HCT116 (cell line): ENCODE measurements around the gene FITM1.

Experiments used
- ATF3 ChIP-seq: IDR thresholded peaks from 2 replicates; pipeline ENCODE4 v1.6.1; 2012
- CTCF ChIP-seq, 3 experiments: fragments of 200-600 bp in 1 of 3; sonication (generic) in 1 of 3; IDR thresholded peaks in 2 of 3; conservative IDR thresholded peaks in 1 of 3; 2 replicates each; pipeline ENCODE4 v1.5.1; 2012 to 2017; ENCODE audit warnings: low read depth in 2 of 3, low read length in 2 of 3, antibody characterized with exemption in 1 of 3, borderline replicate concordance in 1 of 3, control low read depth in 1 of 3, mild to moderate bottlenecking in 1 of 3, mixed read lengths in 1 of 3, mixed run types in 1 of 3, moderate library complexity in 1 of 3; ENCODE audit not compliant: insufficient read depth in 1 of 3
- EGR1 ChIP-seq: IDR thresholded peaks from 2 replicates; pipeline ENCODE4 v1.6.1; 2012; ENCODE audit warnings: low read depth
- ELF1 ChIP-seq: IDR thresholded peaks from 2 replicates; pipeline ENCODE4 v1.6.1; 2012; ENCODE audit warnings: low read depth, borderline replicate concordance
- EZH2 ChIP-seq: fragments of 200-600 bp; sonication (generic); IDR thresholded peaks from 2 replicates; pipeline ENCODE4 v1.6.1; 2017; ENCODE audit warnings: antibody characterized with exemption, mixed run types
- MAX ChIP-seq: IDR thresholded peaks from 2 replicates; pipeline ENCODE4 v1.6.1; 2012
- RAD21 ChIP-seq: IDR thresholded peaks from 2 replicates; pipeline ENCODE4 v1.6.1; 2012; ENCODE audit warnings: low read depth, mild to moderate bottlenecking
- TCF7L2 ChIP-seq: IDR thresholded peaks from 2 replicates; pipeline ENCODE4 v1.7.0; 2011; ENCODE audit warnings: borderline replicate concordance, inconsistent platforms; ENCODE audit not compliant: insufficient read depth, insufficient read length; ENCODE audit errors: extremely low read depth
- ZBTB33 ChIP-seq: IDR thresholded peaks from 2 replicates; pipeline ENCODE4 v1.6.1; 2011; ENCODE audit warnings: mild to moderate bottlenecking, low read length, moderate library complexity; ENCODE audit not compliant: insufficient replicate concordance; ENCODE audit errors: extremely low read depth

GRCh38 chr14:24096545-24097181 is 33.8 kb upstream of the FITM1 start:
- no peak for TF ChIP-seq CTCF (IDR thresholded peaks at IDR 0.05 in 2 of 3, conservative IDR thresholded peaks at IDR 0.05 in 1 of 3; ENCODE audit: borderline replicate concordance in 1 of 3, insufficient read depth in 1 of 3, low read depth in 2 of 3, low read length in 2 of 3)
- TF ChIP-seq ZBTB33: no peak
- no peak for TF ChIP-seq EZH2
- no peak for TF ChIP-seq RAD21
- no peak for TF ChIP-seq TCF7L2
- TF ChIP-seq ATF3: no peak
- TF ChIP-seq MAX: no peak
- no peak for TF ChIP-seq EGR1
- no peak for TF ChIP-seq ELF1
